GM21576 (cell line): Measurements from ENCODE around the gene NUP54.

Experiments used
- ATAC-seq: cut with Tn5 transposase; IDR thresholded peaks from one replicate; pipeline ENCODE4 v1.9.1; 2021; ENCODE audit warnings: mild to moderate bottlenecking, moderate library complexity; ENCODE audit not compliant: unreplicated experiment

The NUP54 gene

DNA sequence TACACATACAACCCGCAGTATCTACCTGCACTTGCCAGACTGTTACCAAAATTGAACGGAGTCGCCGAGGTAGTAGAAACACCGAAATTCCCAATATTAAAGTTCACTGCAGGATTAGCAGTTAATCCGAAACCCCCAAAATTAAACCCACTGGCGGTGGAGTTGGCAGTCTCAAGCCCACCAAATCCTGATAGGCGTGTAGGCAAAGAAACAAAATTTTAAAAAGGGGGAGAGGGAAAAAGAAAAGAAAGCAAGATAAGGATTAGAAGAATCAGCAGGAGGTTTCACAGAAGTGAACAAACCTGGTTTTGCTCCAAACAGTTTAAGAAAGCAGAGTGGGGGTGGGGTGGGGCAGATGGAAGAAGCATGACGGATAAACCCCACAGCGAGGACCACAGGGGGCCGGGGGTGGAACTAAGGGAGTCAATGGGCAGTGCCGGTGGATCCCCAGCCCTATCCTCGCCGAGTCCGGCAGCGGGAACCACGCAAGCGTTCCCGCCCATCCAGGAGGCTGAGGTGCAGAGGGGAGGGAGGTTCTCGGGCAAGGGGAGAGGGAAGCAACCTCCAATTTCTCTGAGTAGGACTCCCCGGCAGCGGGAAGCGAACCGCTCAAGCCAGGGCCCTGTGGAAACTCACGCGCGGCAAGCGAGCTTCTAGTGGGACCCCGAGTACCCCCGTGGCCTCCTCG, 599 bp downstream of the NUP54 start:
- peak; percentile 32 for ATAC-seq

DNA sequence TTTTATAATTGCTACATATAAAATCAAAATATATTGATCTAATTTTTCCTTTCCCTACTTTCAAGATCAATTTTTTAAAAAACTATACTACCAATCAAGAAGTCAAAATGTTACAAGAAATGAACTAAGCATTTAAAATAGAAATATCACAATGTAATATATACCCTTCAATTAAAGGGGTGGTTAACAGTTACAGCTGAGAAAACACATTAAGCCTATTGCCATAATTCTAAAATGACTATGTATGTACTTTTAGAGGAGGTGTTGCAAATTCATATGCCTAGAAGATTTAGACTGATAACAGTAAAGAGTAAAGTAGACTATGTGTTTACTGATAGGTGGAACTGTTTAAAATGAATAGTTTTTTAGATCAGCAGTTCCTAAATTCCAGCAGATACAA, 3.7 kb downstream of the NUP54 start:
- no peak for ATAC-seq

DNA sequence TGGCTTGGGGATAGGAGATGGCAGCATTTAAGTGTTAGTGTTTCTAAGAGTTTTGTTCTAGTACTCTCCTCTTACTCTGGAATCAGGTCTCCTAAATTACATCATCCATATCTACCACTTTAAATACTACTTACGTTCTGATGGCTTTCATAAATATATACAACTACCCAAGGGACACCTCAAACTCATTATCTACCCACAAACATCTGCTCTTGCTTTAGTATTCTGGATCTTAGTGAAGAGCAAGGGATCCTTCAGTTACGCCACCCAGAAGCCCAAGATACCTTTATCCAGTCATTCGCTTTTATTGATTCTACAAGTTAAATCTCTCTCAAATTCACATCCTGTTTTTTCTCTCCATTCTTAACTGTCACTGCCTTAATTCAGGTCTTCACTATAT, 7.0 kb downstream of the NUP54 start:
- no peak for ATAC-seq

DNA sequence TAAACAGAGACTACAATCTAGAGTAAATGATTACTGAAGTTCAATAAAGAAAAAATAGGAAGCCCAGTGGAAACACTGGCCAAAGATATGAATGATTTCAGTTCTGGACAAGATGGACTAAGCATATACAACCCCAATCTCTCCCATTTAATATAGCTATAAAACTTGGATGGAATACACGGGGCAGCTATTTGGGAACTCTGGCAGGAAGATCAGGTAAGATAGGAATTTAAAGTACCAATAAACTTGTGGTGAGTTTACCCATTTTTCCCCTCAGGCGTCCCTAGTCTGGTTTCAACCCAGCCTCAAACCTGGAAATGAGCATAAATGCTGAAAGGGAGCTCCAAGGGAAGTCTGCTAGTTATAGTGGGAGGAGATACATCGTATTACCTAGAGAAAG, 20.4 kb downstream of the NUP54 start:
- ATAC-seq = no peak

DNA sequence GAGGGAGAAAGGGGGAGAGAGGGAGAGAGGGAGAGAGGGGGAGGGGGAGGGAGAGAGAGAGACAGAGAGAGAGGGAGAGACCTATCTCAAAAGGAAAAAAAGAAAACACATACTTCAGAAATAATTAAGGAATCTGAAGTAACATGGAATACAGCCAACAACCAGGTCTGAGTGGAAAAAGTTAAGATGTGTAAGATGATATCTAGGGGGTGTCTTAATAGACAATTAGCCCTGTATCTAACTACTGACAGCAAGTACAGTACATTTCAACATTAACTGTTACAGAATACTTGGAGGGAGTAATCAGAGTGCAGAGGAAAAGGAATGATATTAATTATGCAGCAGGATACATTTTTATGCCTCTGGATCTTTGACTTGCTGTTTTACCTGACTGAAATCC, 22.4 kb downstream of the NUP54 start:
- no peak for ATAC-seq

DNA sequence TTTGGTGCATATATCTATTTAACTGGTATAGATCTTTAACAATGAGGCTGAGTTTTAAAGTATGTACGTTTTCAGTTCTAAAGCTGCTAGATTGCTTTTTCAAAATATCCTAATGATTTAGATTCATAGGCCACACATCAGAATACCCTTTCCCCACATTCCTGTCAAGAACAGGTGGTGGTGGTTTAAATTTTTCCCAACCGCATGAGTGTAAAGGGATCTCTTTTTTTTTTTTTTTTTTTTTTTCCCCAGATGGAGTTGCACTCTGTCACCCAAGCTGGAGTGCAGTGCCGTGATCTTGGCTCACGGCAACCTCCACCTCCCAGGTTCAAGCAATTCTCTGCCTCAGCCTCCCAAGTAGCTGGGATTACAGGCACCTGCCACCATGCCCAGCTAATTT, 28.0 kb downstream of the NUP54 start:
- no peak for ATAC-seq

DNA sequence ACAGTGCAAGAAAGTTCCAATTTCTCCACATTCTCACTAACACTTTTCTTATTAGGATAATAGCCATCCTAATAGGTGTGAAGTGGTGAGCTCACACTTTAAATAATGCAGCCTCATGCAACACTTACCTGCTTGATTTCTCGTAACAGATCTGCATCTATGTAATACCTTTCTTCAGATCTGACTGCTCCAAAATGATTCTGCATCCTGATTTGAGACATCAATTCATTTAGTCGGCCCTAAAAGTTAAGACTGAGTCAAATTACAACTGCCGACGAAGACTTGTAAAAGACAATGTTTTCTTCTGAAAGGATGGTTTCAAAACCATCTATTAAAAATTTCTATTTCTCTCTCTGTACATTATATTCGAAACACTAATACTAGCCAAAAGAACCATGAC, 30.7 kb downstream of the NUP54 start:
- ATAC-seq = no peak

DNA sequence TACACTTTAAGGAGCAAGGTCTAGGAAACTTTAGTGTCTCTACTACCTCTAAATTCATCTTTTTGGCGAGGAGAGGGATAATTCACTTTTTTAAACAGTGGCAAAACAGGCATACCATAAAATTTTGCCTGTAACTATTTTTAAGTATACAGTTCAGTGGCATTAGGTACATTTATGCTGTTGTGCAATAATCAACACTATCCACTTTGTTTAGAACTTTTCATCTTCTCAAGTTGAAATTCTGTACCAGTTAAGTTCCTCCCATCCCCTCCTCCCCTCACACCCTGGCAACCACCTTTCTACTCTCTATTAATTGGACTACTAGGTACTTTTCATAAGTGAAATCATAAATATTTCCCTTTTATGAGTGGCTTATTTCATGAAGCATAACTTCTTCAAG, 31.4 kb downstream of the NUP54 start:
- ATAC-seq = no peak

DNA sequence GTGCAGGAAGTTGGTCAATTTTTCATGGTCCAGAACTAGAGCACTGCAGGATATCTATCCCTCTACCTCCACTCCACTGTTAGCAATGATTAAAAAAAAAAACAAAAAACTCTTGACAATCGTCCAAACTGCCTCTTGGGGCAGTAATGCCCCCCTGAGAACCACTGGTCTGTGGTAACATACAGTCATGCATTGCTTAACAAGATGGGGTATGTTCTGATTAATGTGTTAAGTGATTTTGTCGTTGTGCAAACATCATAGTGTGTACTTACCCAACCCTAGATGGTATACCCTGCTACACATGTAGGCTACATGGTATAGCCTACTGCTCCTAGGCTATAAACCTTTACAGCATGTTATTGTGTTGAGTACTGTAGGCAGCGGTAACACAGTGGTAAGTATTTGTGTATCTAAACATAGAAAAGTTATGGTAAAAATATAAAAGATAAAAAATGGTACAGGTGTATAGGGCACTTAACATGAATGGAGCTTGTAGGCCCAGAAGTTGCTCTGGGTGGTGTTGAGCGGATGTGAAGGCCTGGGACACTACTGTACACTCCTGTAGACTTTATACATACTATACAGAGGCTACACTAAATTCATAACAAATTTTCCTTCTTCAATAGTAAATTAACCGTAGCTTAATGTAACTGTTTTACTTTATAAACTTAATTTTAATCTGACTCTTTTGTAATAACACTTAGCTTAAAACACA, 39.6 kb downstream of the NUP54 start:
- ATAC-seq = no peak

DNA sequence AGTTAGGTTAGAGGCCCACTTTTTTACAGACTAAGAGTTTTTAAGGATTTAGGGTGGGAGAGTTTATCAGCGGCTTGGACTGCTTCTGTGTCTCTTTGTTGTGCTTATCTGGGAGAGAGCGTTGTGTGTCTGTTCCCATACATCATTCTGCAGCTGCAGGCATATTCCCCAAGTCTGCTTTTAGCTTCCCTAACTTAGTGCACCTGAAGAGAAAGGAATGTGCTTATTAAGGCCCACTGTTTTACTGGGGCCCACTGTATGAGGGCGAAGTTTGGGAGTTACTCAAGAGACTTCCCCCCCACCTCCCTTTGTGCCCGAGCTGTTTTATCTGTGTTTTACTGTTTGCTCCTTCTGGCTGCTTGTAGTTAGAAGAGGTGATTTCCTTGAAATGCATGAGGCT, 41.8 kb downstream of the NUP54 start:
- ATAC-seq = no peak

DNA sequence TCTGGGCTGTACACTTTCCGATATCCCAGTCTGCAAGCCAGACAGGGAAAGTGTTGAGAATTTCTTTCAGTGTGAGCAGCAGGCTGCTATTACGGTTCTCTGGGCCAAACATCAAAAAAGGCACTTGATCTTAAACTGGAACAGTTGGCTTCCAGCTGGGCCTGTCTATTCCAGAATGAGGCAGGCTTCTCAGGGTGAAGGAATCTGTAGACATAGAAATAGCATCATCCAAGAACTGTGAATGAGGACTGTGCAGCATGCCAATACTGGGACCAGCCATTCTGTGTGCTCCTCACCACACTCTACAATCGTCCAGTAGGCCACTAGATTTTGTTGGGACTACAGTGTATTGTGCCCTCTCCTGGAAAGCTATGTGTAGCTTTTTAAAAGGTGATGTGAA, 42.5 kb downstream of the NUP54 start:
- no peak for ATAC-seq

DNA sequence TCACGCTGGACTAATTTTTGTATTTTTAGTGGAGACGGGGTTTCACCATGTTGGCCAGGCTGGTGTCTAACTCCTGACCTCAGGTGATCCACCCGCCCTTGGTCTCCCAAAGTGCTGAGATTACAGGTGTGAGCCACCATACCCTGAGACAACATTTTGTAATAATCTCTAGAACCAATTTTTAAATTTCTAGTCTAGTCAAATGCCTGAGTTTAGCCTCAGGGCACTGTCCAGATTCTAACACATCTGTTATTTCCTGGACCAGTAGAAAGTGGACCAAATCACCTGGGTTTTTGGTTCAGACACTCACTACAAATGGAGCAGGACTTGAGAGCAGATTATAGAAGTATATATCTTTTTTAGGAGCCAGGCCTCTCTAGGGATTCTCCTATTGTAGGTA, 52.1 kb downstream of the NUP54 start:
- no peak for ATAC-seq

DNA sequence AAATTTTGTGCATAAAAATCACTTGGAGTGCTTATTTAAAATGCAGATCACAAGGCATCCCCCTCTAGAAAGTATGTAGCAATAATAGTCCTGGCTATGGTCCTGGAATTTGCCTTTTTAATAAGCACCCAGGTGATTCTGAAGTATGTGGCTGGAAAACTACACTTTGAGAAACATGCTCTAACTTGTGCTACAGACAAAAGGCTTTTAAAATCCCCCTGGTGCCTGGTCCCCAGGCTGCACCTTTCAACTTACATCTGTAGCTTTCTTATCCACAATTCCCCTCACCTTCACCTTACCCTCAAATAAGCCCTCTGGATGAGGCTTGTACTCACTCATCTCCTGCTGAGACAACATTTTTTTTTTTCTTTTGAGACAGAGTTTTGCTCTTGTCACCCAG, 52.6 kb downstream of the NUP54 start:
- ATAC-seq = no peak

DNA sequence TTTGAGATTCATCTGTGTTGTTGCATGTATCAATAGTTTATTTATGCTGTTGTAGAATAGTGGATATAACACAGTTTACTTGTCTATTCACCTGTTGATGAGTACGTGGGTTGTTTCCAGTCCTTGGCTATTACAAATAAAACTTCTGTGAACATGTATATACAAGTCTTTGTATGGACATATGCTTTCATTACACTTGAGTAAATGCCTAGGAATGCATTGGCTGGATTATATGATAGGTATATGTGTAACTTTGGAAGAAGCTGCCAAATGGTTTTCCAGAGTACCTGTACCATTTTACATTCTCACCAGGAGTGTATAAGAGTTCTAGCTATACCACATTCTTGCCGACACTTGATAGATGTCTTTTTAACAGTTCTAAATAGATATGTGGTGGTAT, 57.1 kb downstream of the NUP54 start:
- ATAC-seq = no peak

DNA sequence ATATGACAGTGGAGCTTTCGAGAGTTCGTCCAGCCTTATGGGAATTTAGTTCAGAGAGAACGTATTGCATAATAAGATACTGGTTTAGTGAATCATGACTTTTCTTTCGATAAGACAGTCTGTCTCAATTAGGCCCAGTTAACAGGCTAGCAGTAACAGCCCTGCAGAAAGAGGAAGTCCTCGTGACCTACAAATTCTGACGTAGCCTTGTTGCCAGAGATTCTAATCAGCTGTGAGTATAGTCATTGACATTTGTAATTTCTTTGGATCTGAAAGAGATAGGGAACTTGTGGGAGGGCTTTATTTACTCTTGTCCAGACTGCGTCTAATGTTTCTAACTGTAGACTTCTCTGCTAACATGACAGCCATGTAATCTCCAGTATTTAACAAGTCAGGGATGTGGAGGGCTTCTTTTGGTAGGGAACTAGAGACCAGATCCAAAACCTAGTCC, 57.9 kb downstream of the NUP54 start:
- ATAC-seq = no peak

DNA sequence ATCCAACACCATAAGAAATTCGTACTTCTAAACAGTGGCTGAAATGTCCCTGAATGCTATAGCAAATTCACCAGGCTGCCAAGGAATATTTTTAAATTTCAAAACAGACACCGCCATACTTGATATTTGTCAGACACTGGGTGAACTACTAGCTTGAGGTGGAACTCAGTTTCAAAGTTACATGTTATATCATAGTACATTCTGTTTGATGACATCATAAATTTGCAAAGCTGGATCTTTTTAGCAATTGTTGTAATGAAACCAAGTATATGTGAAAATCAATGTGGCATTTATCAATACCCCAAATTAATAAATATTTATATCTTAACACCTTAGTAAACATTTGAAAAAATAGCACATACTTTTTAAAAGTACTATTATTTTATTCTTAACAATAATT, 59.5 kb downstream of the NUP54 start:
- ATAC-seq = no peak

DNA sequence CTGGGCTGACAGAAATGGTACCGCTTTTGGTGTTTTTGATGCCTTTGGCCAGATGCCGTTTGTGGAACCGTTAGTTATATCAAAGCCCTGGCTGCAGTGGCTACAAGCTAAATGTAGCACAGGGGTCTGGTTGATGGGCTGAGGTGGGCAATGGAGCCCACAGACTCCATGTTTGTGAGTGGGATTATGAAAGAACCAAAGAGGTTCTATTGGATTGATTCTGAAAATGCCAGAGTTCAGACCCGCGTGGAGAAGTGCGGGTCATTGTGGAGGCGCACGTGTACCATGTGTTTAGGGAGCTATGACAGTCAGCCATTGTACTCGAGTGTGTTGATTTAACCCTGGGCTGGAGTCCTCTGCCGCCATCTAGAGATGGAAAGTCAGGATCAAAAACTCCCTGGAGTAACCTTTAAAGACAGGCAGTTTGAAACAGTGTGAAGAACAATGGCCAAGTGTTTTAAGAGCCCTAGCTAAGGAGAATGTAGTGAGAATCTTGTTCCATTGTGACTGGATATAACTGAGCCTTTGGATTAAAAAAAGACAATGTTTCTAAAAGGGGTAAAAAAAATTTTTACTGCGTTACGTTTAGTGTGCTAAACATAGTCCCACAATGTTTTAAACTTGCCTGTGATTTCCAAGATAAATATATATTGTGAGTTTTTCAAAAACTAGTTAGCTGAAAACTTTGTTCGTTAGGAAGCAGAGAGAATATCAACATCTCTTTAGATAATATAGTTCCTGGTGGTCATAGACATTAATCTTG, 61.0 kb downstream of the NUP54 start:
- ATAC-seq = no peak

DNA sequence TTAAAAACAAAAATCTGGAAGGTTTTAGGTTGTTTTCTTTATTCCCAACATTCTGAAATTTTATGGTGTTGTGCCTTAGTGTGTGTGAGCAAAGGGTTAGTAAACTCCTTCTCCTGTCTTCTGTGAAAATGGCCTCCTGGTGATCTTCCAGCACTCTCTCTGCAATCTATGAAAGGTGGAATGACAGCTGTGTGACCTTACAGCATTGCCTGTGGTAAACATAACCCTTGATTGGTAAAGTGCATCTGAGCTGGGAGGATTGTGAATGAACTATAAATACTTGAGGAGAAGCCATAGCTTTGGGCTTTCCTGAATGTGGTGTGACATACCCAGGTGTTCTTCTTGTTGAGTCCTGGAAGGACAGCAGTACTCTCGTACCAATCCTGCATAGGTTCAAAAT, 63.7 kb downstream of the NUP54 start:
- ATAC-seq = no peak

DNA sequence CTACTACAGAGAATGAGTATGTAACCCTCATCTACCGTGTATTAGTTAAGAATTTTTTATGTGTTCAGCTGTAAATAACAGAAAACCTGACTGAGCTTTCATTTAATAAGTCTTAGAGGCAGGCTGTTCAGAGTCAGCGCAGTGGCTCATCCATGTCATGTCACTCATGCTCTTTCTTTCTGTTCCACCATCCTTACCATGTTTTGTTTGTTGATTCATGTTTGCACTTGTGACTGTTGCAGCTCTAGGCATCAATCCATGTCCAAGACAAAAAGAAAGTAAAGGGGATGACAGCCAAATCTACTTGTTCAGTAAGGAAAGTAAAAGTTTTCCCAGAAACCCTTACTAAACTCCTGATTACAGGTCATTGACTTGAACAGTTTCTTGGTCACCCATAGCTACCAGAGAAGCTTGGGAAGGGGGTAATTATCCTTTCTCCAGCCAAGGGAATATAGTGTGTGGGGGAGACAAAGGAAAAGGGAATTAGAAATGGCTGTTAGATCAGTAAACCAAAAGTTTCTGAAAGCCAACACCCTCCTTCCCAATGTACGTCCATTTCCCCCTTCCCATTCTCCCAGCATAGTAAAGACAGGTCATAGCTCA, 64.7 kb downstream of the NUP54 start:
- no peak for ATAC-seq

DNA sequence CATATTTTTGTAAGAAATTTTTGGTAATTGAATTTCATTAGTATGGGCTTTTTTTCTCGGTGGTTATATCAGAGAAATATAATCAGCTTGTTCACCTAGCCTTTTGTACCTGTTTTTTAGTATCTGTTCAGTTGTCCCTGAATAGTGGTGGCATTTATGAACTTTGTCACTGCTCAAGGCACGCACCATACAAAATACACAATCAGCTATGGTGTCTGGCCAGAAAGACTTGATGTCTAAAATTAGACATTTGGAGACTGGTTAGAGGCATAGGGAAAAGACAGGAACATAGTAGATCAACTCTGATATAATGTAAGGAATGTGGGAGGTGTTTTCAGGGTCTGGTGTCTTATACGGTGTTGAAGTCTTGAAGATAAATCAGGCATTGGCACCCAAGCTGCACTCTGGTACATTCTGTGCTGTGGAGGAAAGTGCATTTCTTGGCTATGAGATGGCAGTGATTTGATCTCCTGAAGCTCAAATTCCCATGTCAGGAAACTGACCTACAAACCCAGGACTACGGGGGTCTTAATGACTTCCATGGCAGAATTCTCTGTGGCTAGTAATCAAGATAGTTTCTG, 70.1 kb downstream of the NUP54 start:
- no peak for ATAC-seq

DNA sequence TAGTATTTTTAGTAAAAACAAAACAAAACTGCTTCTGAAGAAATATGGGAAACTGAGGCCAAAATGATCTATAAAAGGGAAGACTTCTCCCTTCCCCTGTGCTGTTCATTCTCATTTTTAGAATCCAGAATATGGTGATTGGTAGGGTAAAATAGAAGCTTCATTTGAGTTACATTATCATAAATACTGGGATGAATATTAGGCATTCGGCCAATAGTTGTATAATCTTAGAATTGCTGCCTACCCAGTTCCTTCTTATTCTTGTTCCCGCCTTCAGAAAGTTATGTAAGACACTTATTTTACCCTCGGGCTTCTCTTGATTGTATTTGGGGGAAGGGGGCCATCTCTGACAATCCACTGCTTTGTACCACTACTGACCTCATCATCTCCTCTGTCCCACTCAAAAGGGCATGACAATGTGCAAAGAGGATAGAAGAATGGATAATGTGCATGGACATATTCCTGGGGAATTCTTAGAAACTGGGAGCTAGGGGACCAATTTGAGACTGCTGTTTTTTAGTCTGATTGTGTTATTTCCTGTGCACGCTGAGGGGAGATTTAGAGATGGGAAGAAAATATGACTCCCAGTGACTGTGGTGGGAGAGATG, 73.1 kb downstream of the NUP54 start:
- no peak for ATAC-seq
